Bronchial epithelial cell (primary cell): Measurements from ENCODE around the gene SLC1A4. TPM values are rescaled to one million over a fixed set of nuclear protein-coding genes. Genes with fewer than 3 reads are reported as not detected.
A peak's percentile ranks its signal among the peaks of the same experiment; 100 is the strongest.
"Not testable (repeated sequence)": the region's sequence is repeated elsewhere in the genome, so short reads cannot be mapped to it uniquely, and the experiment has no call there.

Experiments used
- DNase-seq: peaks from one replicate; pipeline ENCODE4 v3.0.0-alpha.2; 2010; ENCODE audit warnings: low read depth
- FAIRE-seq: peaks from 2 replicates; lab custom pipeline; 2011; peaks lifted over from hg19 to GRCh38; lab: Jason Lieb, UNC
- H3K27me3 ChIP-seq: 2 replicates; pipeline ENCODE4 v1.5.1; 2011; ENCODE audit warnings: low read length; ENCODE audit not compliant: control insufficient read depth, insufficient read depth
- H3K36me3 ChIP-seq: 2 replicates; pipeline ENCODE4 v1.5.1; 2011; ENCODE audit warnings: low read length; ENCODE audit not compliant: control insufficient read depth, insufficient read depth
- H3K4me3 ChIP-seq: 2 replicates; pipeline ENCODE4 v1.5.1; 2011; ENCODE audit warnings: mild to moderate bottlenecking, low read depth, low read length, control low read depth
- total RNA-seq: library from RNA; depleted of rRNA; stranded (reverse); fragments of >200 nt; gene quantifications from 2 replicates; pipeline ENCODE4 v1.2.1, GENCODE V29; 2014
- TF ChIP-seq, protein P1 (sequence below): IDR thresholded peaks from 2 replicates; pipeline ENCODE4 v1.5.1; 2011; ENCODE audit warnings: mild to moderate bottlenecking, moderate library complexity, low read length, control low read depth, inconsistent platforms; ENCODE audit not compliant: insufficient read depth, severe bottlenecking

SLC1A4 gene
- total RNA-seq, 1 donor from 2014 or later = 26.3 TPM

DNA sequence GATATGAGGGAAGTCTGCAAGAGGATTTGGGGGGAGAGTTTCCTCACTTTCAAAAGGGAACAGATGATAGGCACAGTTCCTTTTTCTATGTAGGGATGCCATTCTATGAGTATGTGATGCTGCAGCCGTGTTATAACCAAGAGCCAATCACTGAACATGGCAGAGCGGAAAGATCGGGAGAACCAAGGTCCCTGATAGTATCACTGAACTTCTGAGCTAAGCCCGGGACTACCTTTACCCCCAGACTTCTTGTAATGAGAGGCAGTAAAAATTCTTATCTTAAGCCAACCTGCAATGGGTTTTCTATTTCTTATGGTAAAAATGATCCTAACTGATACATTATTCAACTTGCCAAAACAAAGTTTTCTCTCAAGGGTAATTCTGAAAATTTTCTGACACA lies 21.6 kb upstream of the SLC1A4 start:
- DNase-seq (no peak), FAIRE-seq (no peak)
- H3K27me3 ChIP-seq = no peaks in the 10 kb centered on the region
- TF ChIP-seq, protein P1, sequence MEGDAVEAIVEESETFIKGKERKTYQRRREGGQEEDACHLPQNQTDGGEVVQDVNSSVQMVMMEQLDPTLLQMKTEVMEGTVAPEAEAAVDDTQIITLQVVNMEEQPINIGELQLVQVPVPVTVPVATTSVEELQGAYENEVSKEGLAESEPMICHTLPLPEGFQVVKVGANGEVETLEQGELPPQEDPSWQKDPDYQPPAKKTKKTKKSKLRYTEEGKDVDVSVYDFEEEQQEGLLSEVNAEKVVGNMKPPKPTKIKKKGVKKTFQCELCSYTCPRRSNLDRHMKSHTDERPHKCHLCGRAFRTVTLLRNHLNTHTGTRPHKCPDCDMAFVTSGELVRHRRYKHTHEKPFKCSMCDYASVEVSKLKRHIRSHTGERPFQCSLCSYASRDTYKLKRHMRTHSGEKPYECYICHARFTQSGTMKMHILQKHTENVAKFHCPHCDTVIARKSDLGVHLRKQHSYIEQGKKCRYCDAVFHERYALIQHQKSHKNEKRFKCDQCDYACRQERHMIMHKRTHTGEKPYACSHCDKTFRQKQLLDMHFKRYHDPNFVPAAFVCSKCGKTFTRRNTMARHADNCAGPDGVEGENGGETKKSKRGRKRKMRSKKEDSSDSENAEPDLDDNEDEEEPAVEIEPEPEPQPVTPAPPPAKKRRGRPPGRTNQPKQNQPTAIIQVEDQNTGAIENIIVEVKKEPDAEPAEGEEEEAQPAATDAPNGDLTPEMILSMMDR = no peak
- H3K36me3 ChIP-seq = no peaks in the 10 kb centered on the region
- H3K4me3 ChIP-seq = no peak overlapping the region

DNA sequence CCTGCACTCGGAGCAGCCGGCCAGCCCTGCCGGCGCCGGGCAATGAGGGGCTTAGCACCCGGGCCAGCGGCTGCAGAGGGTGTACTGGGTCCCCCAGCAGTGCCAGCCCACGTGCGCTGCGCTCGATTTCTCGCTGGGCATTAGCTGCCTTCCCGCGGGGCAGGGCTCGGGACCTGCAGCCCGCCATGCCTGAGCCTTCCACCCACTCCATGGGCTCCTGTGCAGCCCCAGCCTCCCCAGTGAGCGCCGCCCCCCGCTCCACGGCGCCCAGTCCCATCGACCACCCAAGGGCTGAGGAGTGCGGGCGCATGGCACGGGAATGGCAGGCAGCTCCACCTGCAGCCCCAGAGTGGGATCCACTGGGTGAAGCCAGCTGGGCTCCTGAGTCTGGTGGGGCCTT lies 20.1 kb upstream of the SLC1A4 start:
- DNase-seq, H3K36me3 ChIP-seq, FAIRE-seq, H3K27me3 ChIP-seq, H3K4me3 ChIP-seq: not testable (repeated sequence)

DNA sequence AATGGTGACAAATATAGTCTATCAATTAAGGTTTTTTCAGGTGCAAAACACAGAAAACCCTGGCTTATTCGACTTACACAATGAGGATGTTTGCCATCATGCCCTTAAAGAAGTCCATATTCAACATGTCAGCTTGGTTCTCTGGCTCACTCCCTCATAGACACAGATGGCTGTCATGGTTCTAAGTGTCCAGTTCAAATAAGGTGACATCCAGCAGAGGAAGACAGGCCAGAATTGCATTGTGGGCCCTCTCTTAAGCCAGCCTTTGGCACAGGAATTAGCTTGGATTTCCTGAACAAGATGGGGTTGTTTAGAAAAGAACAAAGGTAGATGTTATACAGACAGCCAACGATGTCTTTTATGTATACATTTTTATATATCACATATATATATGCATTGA lies 18.7 kb upstream of the SLC1A4 start:
- Histone ChIP-seq H3K36me3 (no peaks in the 10 kb centered on the region), H3K27me3 (no peaks in the 10 kb centered on the region), H3K4me3 (no peak overlapping the region)
- FAIRE-seq (no peak), DNase-seq (no peak)
- TF ChIP-seq, protein P1 = no peak

DNA sequence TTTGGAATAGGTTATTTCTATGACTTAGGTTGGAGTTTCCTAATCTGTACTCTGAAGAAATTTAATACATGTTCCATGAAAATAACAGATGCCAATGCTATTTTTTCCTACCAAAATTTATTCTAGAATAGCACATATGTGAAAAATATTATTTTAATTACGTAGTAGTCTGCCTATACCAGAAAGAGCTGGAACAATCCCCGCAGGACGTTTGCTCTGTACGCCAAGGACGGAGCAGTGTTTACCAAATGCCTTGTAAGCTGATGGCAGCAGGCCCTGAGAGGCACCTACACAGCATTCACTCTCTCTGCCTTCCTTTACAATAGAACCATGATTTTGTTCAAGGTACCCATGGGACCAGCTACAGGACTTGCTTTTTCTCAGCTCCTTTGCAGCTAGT lies 16.8 kb upstream of the SLC1A4 start:
- TF ChIP-seq, protein P1 = no peak
- Histone ChIP-seq H3K4me3 (no peak overlapping the region), H3K27me3 (no peaks in the 10 kb centered on the region), H3K36me3 (no peaks in the 10 kb centered on the region)
- FAIRE-seq = no peak
- no peak for DNase-seq

DNA sequence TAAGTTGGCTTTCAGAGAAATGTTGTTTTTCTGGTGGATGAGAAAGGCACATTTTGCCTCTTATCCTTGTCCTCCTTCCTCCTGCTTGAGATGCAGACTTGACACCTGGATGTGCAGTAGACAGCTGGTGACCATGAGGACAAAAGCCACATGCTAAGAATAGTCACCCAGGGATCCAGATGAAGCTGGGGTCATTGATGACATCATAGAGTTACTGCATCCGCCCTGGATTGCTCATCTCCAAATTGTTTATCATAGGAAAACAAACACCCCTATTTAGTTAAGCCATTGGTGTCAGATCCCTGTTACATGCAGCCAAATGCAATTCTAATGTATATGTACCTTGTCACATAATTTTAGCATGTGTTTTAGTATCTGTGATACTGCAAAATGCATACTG lies 16.3 kb upstream of the SLC1A4 start:
- H3K4me3 ChIP-seq = no peak overlapping the region
- DNase-seq (no peak), FAIRE-seq (no peak)
- no peaks in the 10 kb centered on the region for H3K36me3 ChIP-seq
- H3K27me3 ChIP-seq = no peaks in the 10 kb centered on the region
- TF ChIP-seq, protein P1 = no peak

DNA sequence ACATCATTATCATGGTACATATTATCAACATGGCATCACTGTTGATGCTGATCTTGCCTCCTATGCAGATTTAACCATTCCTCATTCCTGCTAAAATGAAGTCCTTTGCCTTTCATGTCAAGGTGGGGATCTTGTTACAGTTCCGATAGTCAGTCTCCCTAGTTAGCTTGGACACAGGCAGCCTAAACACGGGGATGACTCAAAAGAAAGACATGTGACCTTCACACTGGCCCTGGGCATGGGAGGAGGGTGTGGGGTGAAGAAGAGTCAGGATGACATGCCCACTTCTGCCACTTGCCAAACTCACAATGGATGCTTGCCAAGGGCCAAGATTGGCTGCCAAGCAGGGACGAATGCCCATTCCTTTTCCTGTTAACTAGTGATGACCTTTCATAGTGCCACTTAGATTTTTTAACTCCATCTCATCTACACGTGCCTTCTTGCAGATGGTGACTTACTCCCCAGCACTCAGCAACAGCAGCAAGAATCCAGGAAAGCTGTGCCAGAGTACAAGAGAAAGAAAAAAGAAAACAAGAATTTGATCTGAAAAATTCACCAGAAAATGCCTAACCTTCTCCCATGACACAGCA lies 13.9 kb upstream of the SLC1A4 start:
- TF ChIP-seq, protein P1 = no peak
- FAIRE-seq (no peak), DNase-seq (peak; percentile 47)
- no peak overlapping the region for H3K4me3 ChIP-seq
- no peaks in the 10 kb centered on the region for H3K36me3 ChIP-seq
- no peaks in the 10 kb centered on the region for H3K27me3 ChIP-seq
